ENCODE results near the gene SLC35F1. TPM values are rescaled to one million over a fixed set of nuclear protein-coding genes. Genes with fewer than 3 reads are reported as not detected.

SLC35F1 gene
- polyA plus RNA-seq, 1 donor (not counting 4 experiments of a cell fraction or from before 2014, with no cell fraction given), result not detected

DNA sequence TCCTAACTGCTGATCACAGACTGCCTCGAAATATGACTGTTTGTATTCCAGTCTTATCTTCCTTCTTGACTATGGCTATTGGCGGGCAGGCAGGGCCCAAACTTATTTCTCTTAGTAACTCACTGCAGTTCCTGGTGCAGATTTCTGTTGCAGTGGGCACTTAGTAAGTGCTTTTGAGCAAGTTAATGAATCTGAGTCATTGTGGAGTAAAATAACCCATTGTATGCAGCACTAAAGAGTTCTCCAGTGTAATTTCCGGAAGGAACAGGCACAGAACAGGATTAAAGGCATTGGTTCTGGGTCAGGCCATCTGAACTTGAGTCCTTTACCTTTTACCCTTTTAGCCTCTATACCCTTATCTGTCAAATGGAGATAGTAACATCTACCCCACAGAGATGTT lies 23.6 kb downstream of the SLC35F1 start:
- Histone ChIP-seq H3K4me3 (ENCODE audit: control insufficient read depth in 2 of 3, extremely low read depth in 1 of 3, insufficient read depth in 2 of 3, low read depth in 1 of 3, low read length in 3 of 3) (no peak overlapping the region), H3K27ac (ENCODE audit: control insufficient read depth, insufficient read depth, low read length) (no peak overlapping the region), H4K20me1 (ENCODE audit: control insufficient read depth, extremely low read depth, insufficient read depth, low read length) (no peaks in the 10 kb centered on the region), H3K9ac (ENCODE audit: control insufficient read depth, extremely low read depth, insufficient read depth, low read length) (no peak overlapping the region), H3K36me3 (ENCODE audit: control insufficient read depth in 2 of 2, extremely low read depth in 1 of 2, insufficient read depth in 2 of 2, low read length in 2 of 2) (no peaks in the 10 kb centered on the region), H3K27me3 (ENCODE audit: control insufficient read depth, extremely low read depth, insufficient read depth, low read length) (no peaks in the 10 kb centered on the region), H3K4me2 (ENCODE audit: control insufficient read depth, extremely low read depth, insufficient read depth, low read depth, low read length) (no peak overlapping the region), H3K9me1 (ENCODE audit: control insufficient read depth, extremely low read depth, insufficient read depth, low read length) (no peaks in the 10 kb centered on the region), H2AFZ (ENCODE audit: control insufficient read depth, low read length) (no peak overlapping the region), H3K4me1 (ENCODE audit: control insufficient read depth, extremely low read depth, insufficient read depth, low read length) (no peaks in the 10 kb centered on the region), H3K79me2 (ENCODE audit: control insufficient read depth, insufficient read depth, low read length) (no peaks in the 10 kb centered on the region), H3K9me3 (ENCODE audit: control insufficient read depth, low read depth, low read length) (no peaks in the 10 kb centered on the region)
- DNase-seq (ENCODE audit: low read depth, low spot score) (no peak), FAIRE-seq (no peak)
- TF ChIP-seq, protein P1, sequence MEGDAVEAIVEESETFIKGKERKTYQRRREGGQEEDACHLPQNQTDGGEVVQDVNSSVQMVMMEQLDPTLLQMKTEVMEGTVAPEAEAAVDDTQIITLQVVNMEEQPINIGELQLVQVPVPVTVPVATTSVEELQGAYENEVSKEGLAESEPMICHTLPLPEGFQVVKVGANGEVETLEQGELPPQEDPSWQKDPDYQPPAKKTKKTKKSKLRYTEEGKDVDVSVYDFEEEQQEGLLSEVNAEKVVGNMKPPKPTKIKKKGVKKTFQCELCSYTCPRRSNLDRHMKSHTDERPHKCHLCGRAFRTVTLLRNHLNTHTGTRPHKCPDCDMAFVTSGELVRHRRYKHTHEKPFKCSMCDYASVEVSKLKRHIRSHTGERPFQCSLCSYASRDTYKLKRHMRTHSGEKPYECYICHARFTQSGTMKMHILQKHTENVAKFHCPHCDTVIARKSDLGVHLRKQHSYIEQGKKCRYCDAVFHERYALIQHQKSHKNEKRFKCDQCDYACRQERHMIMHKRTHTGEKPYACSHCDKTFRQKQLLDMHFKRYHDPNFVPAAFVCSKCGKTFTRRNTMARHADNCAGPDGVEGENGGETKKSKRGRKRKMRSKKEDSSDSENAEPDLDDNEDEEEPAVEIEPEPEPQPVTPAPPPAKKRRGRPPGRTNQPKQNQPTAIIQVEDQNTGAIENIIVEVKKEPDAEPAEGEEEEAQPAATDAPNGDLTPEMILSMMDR (optimal IDR thresholded peaks at IDR 0.05 in 1 of 3, IDR thresholded peaks at IDR 0.05 in 1 of 3, conservative IDR thresholded peaks at IDR 0.05 in 1 of 3; ENCODE audit: extremely low read depth in 1 of 3, insufficient read depth in 2 of 3, low read length in 3 of 3), result no peak
- TF ChIP-seq EZH2 (IDR thresholded peaks at IDR 0.05; ENCODE audit: low read length), result no peak
- dilution Hi-C loops (cut with MboI; ENCODE audit: extremely low pct_ligation_motif_present, low sequenced_read_pairs), result no loop called here

GRCh38 chr6:117932001-117932400 lies 24.9 kb downstream of the SLC35F1 start:
- H3K9ac ChIP-seq (ENCODE audit: control insufficient read depth, extremely low read depth, insufficient read depth, low read length), result no peak overlapping the region
- TF ChIP-seq EZH2 (IDR thresholded peaks at IDR 0.05; ENCODE audit: low read length), result no peak
- TF ChIP-seq, protein P1 (optimal IDR thresholded peaks at IDR 0.05 in 1 of 3, IDR thresholded peaks at IDR 0.05 in 1 of 3, conservative IDR thresholded peaks at IDR 0.05 in 1 of 3; ENCODE audit: extremely low read depth in 1 of 3, insufficient read depth in 2 of 3, low read length in 3 of 3), result no peak
- H3K79me2 ChIP-seq (ENCODE audit: control insufficient read depth, insufficient read depth, low read length), result no peaks in the 10 kb centered on the region
- H3K27ac ChIP-seq (ENCODE audit: control insufficient read depth, insufficient read depth, low read length), result no peak overlapping the region
- dilution Hi-C loops (cut with MboI; ENCODE audit: extremely low pct_ligation_motif_present, low sequenced_read_pairs), result no loop called here
- no peak overlapping the region for H3K4me3 ChIP-seq (ENCODE audit: control insufficient read depth in 2 of 3, extremely low read depth in 1 of 3, insufficient read depth in 2 of 3, low read depth in 1 of 3, low read length in 3 of 3)
- FAIRE-seq (no peak), DNase-seq (ENCODE audit: low read depth, low spot score) (no peak)
- no peaks in the 10 kb centered on the region for H3K27me3 ChIP-seq (ENCODE audit: control insufficient read depth, extremely low read depth, insufficient read depth, low read length)
- no peak overlapping the region for H2AFZ ChIP-seq (ENCODE audit: control insufficient read depth, low read length)
- H3K4me2 ChIP-seq (ENCODE audit: control insufficient read depth, extremely low read depth, insufficient read depth, low read depth, low read length), result no peak overlapping the region
- H3K4me1 ChIP-seq (ENCODE audit: control insufficient read depth, extremely low read depth, insufficient read depth, low read length), result no peaks in the 10 kb centered on the region
- H3K9me3 ChIP-seq (ENCODE audit: control insufficient read depth, low read depth, low read length), result no peaks in the 10 kb centered on the region
- H3K36me3 ChIP-seq (ENCODE audit: control insufficient read depth in 2 of 2, extremely low read depth in 1 of 2, insufficient read depth in 2 of 2, low read length in 2 of 2), result no peaks in the 10 kb centered on the region
- H3K9me1 ChIP-seq (ENCODE audit: control insufficient read depth, extremely low read depth, insufficient read depth, low read length), result no peaks in the 10 kb centered on the region
- H4K20me1 ChIP-seq (ENCODE audit: control insufficient read depth, extremely low read depth, insufficient read depth, low read length), result no peaks in the 10 kb centered on the region
